ENCODE measurements around the gene DENND2A. TPM values are rescaled to one million over a fixed set of nuclear protein-coding genes. Genes with fewer than 3 reads are reported as not detected.

Gene DENND2A
- polyA plus RNA-seq, 3 donors = not detected

GRCh38 chr7:140669352-140669751, 28.7 kb upstream of the DENND2A start:
- WGBS (ENCODE audit: insufficient coverage) = 96% methylated on average over 2 of the region's 3 CpGs
- Histone ChIP-seq H3K4me3 (replicated peaks in 1 of 3; ENCODE audit: low read depth in 2 of 3, low read length in 3 of 3) (no peak overlapping the region), H2AFZ (ENCODE audit: insufficient read depth, low read depth, low read length, poor library complexity, severe bottlenecking) (no peak overlapping the region), H3K36me3 (replicated peaks in 1 of 2; ENCODE audit: control insufficient read depth in 1 of 2, insufficient read depth in 2 of 2, low read length in 2 of 2) (no peaks in the 10 kb centered on the region), H3K79me2 (ENCODE audit: insufficient read depth, low read length) (peaks cover 4% of the 10 kb centered on the region), H3K4me1 (ENCODE audit: control insufficient read depth in 1 of 2, insufficient read depth in 2 of 2, low read length in 2 of 2) (peaks cover 16 to 24% of the 10 kb centered on the region in 2 donors), H3K27me3 (ENCODE audit: control insufficient read depth in 2 of 2, insufficient read depth in 2 of 2, low read length in 2 of 2) (no peaks in the 10 kb centered on the region), H3K9ac (ENCODE audit: insufficient read depth, low read length, poor library complexity, severe bottlenecking) (no peak overlapping the region), H3K9me3 (replicated peaks in 1 of 2; ENCODE audit: control insufficient read depth in 1 of 2, insufficient read depth in 1 of 2, low read length in 2 of 2) (no peaks in the 10 kb centered on the region), H3K4me2 (replicated peaks; ENCODE audit: extremely low read depth, low read length, poor library complexity, severe bottlenecking) (no peak overlapping the region), H4K20me1 (ENCODE audit: insufficient read depth, low read length) (no peaks in the 10 kb centered on the region), H3K27ac (ENCODE audit: low read depth in 1 of 2, low read length in 2 of 2) (no peak overlapping the region)
- Mint-ChIP-seq H3K27me3 (ENCODE audit: low read depth in 3 of 3) (peaks cover 2 to 5% (median 3%) of the 10 kb centered on the region in 3 donors), H3K4me3 (no peak overlapping the region), H3K9me3 (peaks cover 0 to 4% (median 0%) of the 10 kb centered on the region in 7 donors), H3K4me1 (peaks cover 15% of the 10 kb centered on the region), H3K27ac (no peak overlapping the region), H3K36me3 (no peaks in the 10 kb centered on the region)
- TF ChIP-seq, protein P1, sequence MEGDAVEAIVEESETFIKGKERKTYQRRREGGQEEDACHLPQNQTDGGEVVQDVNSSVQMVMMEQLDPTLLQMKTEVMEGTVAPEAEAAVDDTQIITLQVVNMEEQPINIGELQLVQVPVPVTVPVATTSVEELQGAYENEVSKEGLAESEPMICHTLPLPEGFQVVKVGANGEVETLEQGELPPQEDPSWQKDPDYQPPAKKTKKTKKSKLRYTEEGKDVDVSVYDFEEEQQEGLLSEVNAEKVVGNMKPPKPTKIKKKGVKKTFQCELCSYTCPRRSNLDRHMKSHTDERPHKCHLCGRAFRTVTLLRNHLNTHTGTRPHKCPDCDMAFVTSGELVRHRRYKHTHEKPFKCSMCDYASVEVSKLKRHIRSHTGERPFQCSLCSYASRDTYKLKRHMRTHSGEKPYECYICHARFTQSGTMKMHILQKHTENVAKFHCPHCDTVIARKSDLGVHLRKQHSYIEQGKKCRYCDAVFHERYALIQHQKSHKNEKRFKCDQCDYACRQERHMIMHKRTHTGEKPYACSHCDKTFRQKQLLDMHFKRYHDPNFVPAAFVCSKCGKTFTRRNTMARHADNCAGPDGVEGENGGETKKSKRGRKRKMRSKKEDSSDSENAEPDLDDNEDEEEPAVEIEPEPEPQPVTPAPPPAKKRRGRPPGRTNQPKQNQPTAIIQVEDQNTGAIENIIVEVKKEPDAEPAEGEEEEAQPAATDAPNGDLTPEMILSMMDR (IDR thresholded peaks at IDR 0.05) = no peak
- no peak for DNase-seq
- intact Hi-C loops (cut with micrococcal nuclease) = no loop called here

DNA sequence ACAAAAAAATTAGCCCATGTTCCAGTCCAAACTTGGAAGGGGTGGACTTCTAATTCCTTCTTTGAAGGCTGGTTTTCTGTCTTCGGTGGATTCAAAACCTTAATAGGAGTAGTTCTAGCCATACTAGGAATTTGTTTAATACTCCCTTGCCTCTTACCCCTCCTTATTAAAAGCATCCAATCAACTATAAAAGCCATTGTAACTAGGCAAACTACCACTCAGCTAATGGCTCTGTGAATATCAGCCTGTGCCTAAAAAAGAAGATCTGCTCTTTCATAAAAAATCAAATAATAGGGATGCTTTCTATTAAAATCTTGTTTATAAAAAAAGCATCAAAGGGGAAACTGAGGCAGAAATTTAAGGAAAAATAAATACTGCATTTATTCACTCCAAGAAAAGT, 28.0 kb upstream of the DENND2A start:
- Histone ChIP-seq H3K27me3 (ENCODE audit: control insufficient read depth in 2 of 2, insufficient read depth in 2 of 2, low read length in 2 of 2) (no peaks in the 10 kb centered on the region), H3K36me3 (replicated peaks in 1 of 2; ENCODE audit: control insufficient read depth in 1 of 2, insufficient read depth in 2 of 2, low read length in 2 of 2) (no peaks in the 10 kb centered on the region), H3K9ac (ENCODE audit: insufficient read depth, low read length, poor library complexity, severe bottlenecking) (no peak overlapping the region), H3K79me2 (ENCODE audit: insufficient read depth, low read length) (no peaks in the 10 kb centered on the region), H2AFZ (ENCODE audit: insufficient read depth, low read depth, low read length, poor library complexity, severe bottlenecking) (no peak overlapping the region), H4K20me1 (ENCODE audit: insufficient read depth, low read length) (no peaks in the 10 kb centered on the region), H3K4me1 (ENCODE audit: control insufficient read depth in 1 of 2, insufficient read depth in 2 of 2, low read length in 2 of 2) (peaks cover 10 to 17% of the 10 kb centered on the region in 2 donors), H3K27ac (ENCODE audit: low read depth in 1 of 2, low read length in 2 of 2) (no peak overlapping the region), H3K9me3 (replicated peaks in 1 of 2; ENCODE audit: control insufficient read depth in 1 of 2, insufficient read depth in 1 of 2, low read length in 2 of 2) (no peaks in the 10 kb centered on the region), H3K4me2 (replicated peaks; ENCODE audit: extremely low read depth, low read length, poor library complexity, severe bottlenecking) (no peak overlapping the region), H3K4me3 (replicated peaks in 1 of 3; ENCODE audit: low read depth in 2 of 3, low read length in 3 of 3) (no peak overlapping the region)
- Mint-ChIP-seq H3K4me1 (peaks cover 8% of the 10 kb centered on the region), H3K9me3 (peaks cover 0 to 4% (median 0%) of the 10 kb centered on the region in 7 donors), H3K36me3 (no peaks in the 10 kb centered on the region), H3K4me3 (no peak overlapping the region), H3K27ac (no peak overlapping the region), H3K27me3 (ENCODE audit: low read depth in 3 of 3) (peaks cover 0 to 3% (median 0%) of the 10 kb centered on the region in 3 donors)
- DNase-seq = no peak
- intact Hi-C loops (cut with micrococcal nuclease) = no loop called here
- TF ChIP-seq, protein P1 (IDR thresholded peaks at IDR 0.05) = no peak
- no CpG with 5 or more reads among the region's 1 CpG for WGBS (ENCODE audit: insufficient coverage)

Measured in CD14-positive monocyte (primary cell).